ENCODE results near the gene SMPDL3A.

The SMPDL3A gene

GRCh38 chr6:122806291-122806690, 17.2 kb downstream of the SMPDL3A start:
- no peak for DNase-seq

GRCh38 chr6:122808121-122808885, 19.2 kb downstream of the SMPDL3A start:
- DNase-seq = no peak

GRCh38 chr6:122809001-122809400, 19.9 kb downstream of the SMPDL3A start:
- no peak for DNase-seq

GRCh38 chr6:122809691-122810090, 20.6 kb downstream of the SMPDL3A start:
- no peak for DNase-seq

GRCh38 chr6:122810189-122810588, 21.1 kb downstream of the SMPDL3A start:
- DNase-seq = no peak

GRCh38 chr6:122817358-122817757, 28.3 kb downstream of the SMPDL3A start:
- peak in 1 of 3 experiments; percentile 25 for DNase-seq

GRCh38 chr6:122817766-122818165, 28.7 kb downstream of the SMPDL3A start:
- peak in 2 of 3 experiments; percentile 25 to 70 for DNase-seq

GRCh38 chr6:122818866-122819265, 29.8 kb downstream of the SMPDL3A start:
- DNase-seq = peak in 2 of 3 experiments; percentile 44 to 72

- no peak for DNase-seq
These were observed 32.0 kb downstream of the SMPDL3A start for GRCh38 chr6:122821095-122821494.

GRCh38 chr6:122825163-122825562, 36.1 kb downstream of the SMPDL3A start:
- DNase-seq = peak in 1 of 3 experiments; percentile 24

- no peak for DNase-seq
These were observed 40.4 kb downstream of the SMPDL3A start for GRCh38 chr6:122829456-122829855.

GRCh38 chr6:122831511-122831910, 42.5 kb downstream of the SMPDL3A start:
- DNase-seq = no peak

- DNase-seq = no peak
These were observed 43.4 kb downstream of the SMPDL3A start for GRCh38 chr6:122832459-122832858.

- peak in 1 of 3 experiments; percentile 23 for DNase-seq
These were observed 44.0 kb downstream of the SMPDL3A start for GRCh38 chr6:122833021-122833491.

- DNase-seq = peak; percentile 4 to 46 (median 21)
These were observed 49.2 kb downstream of the SMPDL3A start for GRCh38 chr6:122838060-122838780.

- peak; percentile 62 to 87 (median 82) for DNase-seq
These were observed 50.4 kb downstream of the SMPDL3A start for GRCh38 chr6:122839472-122839871.

- no peak for DNase-seq
These were observed 50.8 kb downstream of the SMPDL3A start for GRCh38 chr6:122839906-122840305.

GRCh38 chr6:122845464-122845863, 56.4 kb downstream of the SMPDL3A start:
- no peak for DNase-seq

GRCh38 chr6:122845916-122846612, 57.0 kb downstream of the SMPDL3A start:
- no peak for DNase-seq

- DNase-seq = no peak
These were observed 64.4 kb downstream of the SMPDL3A start for GRCh38 chr6:122853259-122853995.

Data from NCI-H1417 (cell line).